CD4-positive, alpha-beta T cell treated with Interleukin-10 for 1 hour (primary cell): ENCODE results near the gene IQSEC3.

Experiments
- DNase-seq: peaks from one replicate; pipeline ENCODE4 v3.0.0-alpha.2; 2020

Gene IQSEC3

DNA sequence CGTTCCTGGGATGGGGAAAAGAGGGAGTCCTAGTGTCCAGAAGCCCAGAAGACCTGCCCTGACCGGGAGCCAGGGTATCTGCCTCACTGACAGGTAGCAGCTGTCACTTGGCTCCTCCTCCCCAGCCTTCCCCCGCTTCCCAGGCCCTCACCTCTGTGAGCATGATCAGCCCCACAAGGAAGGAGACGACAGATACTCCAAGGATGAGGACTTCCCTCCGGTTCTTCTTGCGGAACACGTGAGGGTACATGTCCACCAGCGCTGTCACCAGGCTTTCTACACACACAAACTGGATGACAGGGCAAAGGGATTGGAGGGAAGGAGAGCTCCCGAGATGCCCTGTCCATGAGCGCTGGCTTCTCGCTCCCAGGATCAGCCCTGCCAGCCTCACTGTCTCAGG lies 157.3 kb downstream of the IQSEC3 start:
- no peak for DNase-seq

DNA sequence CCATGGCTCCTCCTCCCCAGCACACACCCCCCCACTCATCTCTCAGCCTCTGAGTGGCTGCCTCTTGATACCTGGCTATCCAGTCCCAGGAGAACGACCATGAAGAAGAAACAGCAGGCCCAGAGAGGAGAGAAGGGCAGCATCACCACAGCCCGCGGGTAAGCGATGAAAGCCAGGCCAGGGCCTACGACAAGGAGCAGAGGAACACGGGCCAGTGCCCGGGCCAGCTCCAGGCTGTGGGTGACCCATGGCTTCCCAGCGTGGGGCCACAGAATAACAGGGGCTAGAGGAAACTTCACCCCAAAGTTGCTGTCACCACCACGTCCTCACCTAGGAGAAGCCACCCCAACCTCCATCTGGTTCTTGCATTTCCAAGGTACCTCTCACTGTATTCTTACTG lies 157.8 kb downstream of the IQSEC3 start:
- no peak for DNase-seq

DNA sequence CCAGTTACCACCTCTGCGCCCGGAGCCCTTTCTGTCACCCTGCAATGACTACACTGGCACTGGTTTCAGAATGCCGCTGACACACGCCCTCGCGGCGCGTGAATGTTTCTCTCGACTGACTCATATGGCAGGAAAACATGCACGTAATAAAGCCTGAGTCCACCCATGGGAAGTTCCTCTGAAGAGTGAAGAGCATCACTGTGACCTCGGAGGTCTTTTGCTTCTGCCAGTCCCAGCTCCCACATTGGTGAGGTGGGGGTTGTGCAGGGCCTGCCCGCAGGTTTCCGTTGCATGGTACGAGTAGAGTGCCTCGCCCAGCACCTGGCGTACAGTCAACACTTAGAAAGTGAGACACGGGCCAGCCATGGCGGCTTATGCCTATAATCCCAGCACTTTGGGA lies 158.4 kb downstream of the IQSEC3 start:
- no peak for DNase-seq

DNA sequence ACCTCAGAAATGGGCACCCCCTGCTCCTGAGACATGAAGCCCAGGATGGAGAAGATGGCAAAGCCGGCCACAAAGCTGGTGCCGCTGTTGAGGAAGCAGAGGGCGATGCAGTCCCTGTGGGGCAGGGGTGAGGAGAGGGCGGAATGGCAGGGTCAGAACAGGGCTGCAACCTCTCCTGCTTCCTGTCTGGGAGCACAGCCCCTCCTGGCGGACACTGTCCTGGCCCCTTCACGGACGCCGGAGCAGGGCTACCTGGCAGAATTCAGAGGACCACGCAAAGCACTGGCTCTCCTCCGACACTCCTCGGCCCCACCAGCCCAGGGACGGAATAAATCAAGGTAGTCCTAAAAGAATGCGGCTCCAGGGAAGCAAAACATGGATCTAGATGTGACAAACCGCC lies 159.8 kb downstream of the IQSEC3 start:
- DNase-seq = no peak

DNA sequence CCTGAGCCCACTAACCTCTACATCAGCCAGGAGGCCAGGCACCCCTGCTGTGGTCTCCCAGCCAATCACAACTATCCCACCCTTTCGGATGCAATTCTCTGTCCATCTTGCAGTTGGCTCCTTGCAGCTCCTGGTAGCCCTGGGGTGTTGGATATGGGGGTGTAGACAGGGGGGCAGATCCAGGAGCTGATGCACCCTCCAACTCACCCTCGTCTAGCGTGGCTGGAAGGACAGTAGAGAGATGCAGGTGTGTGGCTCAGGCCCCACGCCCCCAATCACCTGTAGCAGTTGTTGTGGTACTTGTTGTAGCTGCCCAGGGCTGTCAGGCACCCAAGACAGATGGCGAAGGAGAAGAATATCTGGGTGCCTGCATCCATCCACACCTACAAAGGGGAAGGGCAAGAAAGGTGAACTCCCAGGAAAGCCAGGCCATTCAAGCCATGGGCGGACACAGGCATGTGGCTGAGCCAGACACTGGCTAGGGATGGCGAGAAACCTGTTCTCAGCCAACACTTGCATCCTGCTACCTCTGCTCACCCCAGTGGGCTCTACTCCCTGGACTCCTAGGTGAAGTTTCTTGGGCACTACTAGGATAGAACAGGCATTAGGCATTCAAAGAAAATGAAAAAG lies 160.8 kb downstream of the IQSEC3 start:
- DNase-seq = no peak
